Measurements from ENCODE around the gene TM7SF2. TPM values are rescaled to one million over a fixed set of nuclear protein-coding genes. Genes with fewer than 3 reads are reported as not detected.
A peak's percentile ranks its signal among the peaks of the same experiment; 100 is the strongest.

The TM7SF2 gene
- total and polyA plus RNA-seq, 2 of the 8 experiments (the other 6 are each of a cell fraction or from before 2014, with no cell fraction given): 40.1 to 96.0 TPM

- POLR2A ChIA-PET (ENCODE audit: partially characterized antibody): interaction anchor here (0.7 to 16.8 kb wide), 6 partner anchors 11 to 43 kb away, joined by 3 to 230 read pairs (median 8); partner anchors contain the start of genes CDCA5, FAU, MRPL49 and VPS51
- peaks cover 22% of the 10 kb centered on the region for H3K79me1 ChIP-seq (ENCODE audit: low read depth, low read length)
- FAIRE-seq: no peak
- WGBS, 2 experiments (ENCODE audit: extremely low coverage in 1 of 2, insufficient coverage in 1 of 2, insufficient read length in 1 of 2, insufficient replicate concordance in 2 of 2, low coverage in 1 of 2, low lambda C conversion rate in 2 of 2, missing lambda C conversion rate in 1 of 2): 58% methylated on average over 22 of the region's 23 CpGs; no CpG with 5 or more reads in 1 of the 2 experiments
- H3K18ac ChIP-seq (ENCODE audit: extremely low read depth, low read length): no peak overlapping the region
- H3K4me2 ChIP-seq (ENCODE audit: insufficient read depth in 1 of 2, low read depth in 2 of 2, low read length in 2 of 2): peak overlapping the region; percentile 88 to 98
- TF ChIP-seq, protein P1, sequence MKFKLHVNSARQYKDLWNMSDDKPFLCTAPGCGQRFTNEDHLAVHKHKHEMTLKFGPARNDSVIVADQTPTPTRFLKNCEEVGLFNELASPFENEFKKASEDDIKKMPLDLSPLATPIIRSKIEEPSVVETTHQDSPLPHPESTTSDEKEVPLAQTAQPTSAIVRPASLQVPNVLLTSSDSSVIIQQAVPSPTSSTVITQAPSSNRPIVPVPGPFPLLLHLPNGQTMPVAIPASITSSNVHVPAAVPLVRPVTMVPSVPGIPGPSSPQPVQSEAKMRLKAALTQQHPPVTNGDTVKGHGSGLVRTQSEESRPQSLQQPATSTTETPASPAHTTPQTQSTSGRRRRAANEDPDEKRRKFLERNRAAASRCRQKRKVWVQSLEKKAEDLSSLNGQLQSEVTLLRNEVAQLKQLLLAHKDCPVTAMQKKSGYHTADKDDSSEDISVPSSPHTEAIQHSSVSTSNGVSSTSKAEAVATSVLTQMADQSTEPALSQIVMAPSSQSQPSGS (IDR thresholded peaks at IDR 0.05; ENCODE audit: low read length): no peak
- 0 out of 4 replicates have a peak, but pooled peaks of 1 of the 2 experiments have one; percentile 2 for TF ChIP-seq SIN3A (conservative IDR thresholded peaks at IDR 0.05 in 1 of 2, IDR thresholded peaks at IDR 0.05 in 1 of 2; ENCODE audit: low read depth in 1 of 2, low read length in 2 of 2)
- H2AK5ac ChIP-seq (ENCODE audit: low read depth, low read length): no peak overlapping the region
- H2BK5ac ChIP-seq (ENCODE audit: low read depth, low read length): peak overlapping the region; percentile 90
- peaks cover 8% of the 10 kb centered on the region for H3K23me2 ChIP-seq (ENCODE audit: low read depth, low read length)
- H3K9me3 ChIP-seq (ENCODE audit: insufficient read depth in 2 of 2, low read depth in 1 of 2, low read length in 1 of 2): no peaks in the 10 kb centered on the region
- H4K91ac ChIP-seq (replicated peaks; ENCODE audit: insufficient read length, low read length): no peak overlapping the region
- peak overlapping the region; percentile 77; the same call in 1 of the 2 replicates for H2BK12ac ChIP-seq (ENCODE audit: low read depth, low read length)
- H2BK120ac ChIP-seq (replicated peaks; ENCODE audit: low read depth, low read length): no peak overlapping the region
- peak overlapping the region; percentile 45 for H4K5ac ChIP-seq (ENCODE audit: insufficient read length, low read depth, low read length)
- H3K27ac ChIP-seq (ENCODE audit: low read depth, low read length): peak overlapping the region; percentile 84
- H2BK20ac ChIP-seq (ENCODE audit: low read length): no peak overlapping the region
- 0 out of 2 replicates have a peak overlapping the region, but pooled peaks have one; percentile 31 for H2BK15ac ChIP-seq (ENCODE audit: low read length)
- peaks cover 10 to 33% of the 10 kb centered on the region in 2 experiments for H3K79me2 ChIP-seq (ENCODE audit: control insufficient read depth in 1 of 2, insufficient read depth in 2 of 2, low read length in 2 of 2)
- H3K9ac ChIP-seq (replicated peaks in 1 of 4; ENCODE audit: extremely low read depth in 1 of 4, low read depth in 3 of 4, low read length in 3 of 4): peak overlapping the region; percentile 34 to 90 (median 81)
- peak overlapping the region; percentile 92 to 99 (median 98) for H3K4me3 ChIP-seq (ENCODE audit: extremely low read depth in 1 of 4, insufficient read depth in 2 of 4, low read depth in 3 of 4, low read length in 4 of 4)
- no peaks in the 10 kb centered on the region for H3K27me3 ChIP-seq (replicated peaks in 1 of 4; ENCODE audit: control insufficient read depth in 3 of 4, extremely low read depth in 1 of 4, insufficient read depth in 3 of 4, low read length in 3 of 4)
- H3K14ac ChIP-seq (ENCODE audit: insufficient read length): no peak overlapping the region
- H3K56ac ChIP-seq (replicated peaks; ENCODE audit: insufficient read length, low read depth, low read length): peak overlapping the region; percentile 35
- peak overlapping the region; percentile 27 for H3K4ac ChIP-seq (replicated peaks; ENCODE audit: insufficient read length, low read depth, low read length)
- 0 out of 2 replicates have a peak overlapping the region, but pooled peaks have one; percentile 77 for H4K8ac ChIP-seq (ENCODE audit: extremely low read depth, insufficient read depth, low read length)
- DNase-seq (ENCODE audit: low read depth in 1 of 2, low spot score in 2 of 2): no peak
- H2AFZ ChIP-seq (ENCODE audit: low read length): 0 out of 2 replicates have a peak overlapping the region, but pooled peaks have one; percentile 8
- peaks cover 0 to 4% of the 10 kb centered on the region in 2 experiments for H4K20me1 ChIP-seq (replicated peaks in 1 of 2; ENCODE audit: control insufficient read depth in 1 of 2, insufficient read depth in 2 of 2, low read length in 2 of 2)
- H3K4me1 ChIP-seq (replicated peaks in 1 of 4; ENCODE audit: control insufficient read depth in 3 of 4, insufficient read depth in 4 of 4, low read length in 3 of 4): peaks cover 0 to 9% (median 4%) of the 10 kb centered on the region in 4 experiments; a peak in 5 of 7 replicates
- CTCF ChIA-PET (ENCODE audit: partially characterized antibody): interaction anchor here (0.9 to 2.3 kb wide), 2 partner anchors 26 to 198 kb away, joined by 4 to 7 read pairs; no protein-coding TSS in a partner anchor
- no peak overlapping the region for H3K23ac ChIP-seq (ENCODE audit: insufficient read length)
- peaks cover 14 to 29% (median 24%) of the 10 kb centered on the region in 4 experiments for H3K36me3 ChIP-seq (ENCODE audit: control insufficient read depth in 2 of 4, insufficient read depth in 4 of 4, low read length in 3 of 4)
Observed at GRCh38 chr11:65084598-65085375, 26.9 kb upstream of the TM7SF2 start.
